Measurements from ENCODE around the gene LRRC61.

LRRC61 gene

DNA sequence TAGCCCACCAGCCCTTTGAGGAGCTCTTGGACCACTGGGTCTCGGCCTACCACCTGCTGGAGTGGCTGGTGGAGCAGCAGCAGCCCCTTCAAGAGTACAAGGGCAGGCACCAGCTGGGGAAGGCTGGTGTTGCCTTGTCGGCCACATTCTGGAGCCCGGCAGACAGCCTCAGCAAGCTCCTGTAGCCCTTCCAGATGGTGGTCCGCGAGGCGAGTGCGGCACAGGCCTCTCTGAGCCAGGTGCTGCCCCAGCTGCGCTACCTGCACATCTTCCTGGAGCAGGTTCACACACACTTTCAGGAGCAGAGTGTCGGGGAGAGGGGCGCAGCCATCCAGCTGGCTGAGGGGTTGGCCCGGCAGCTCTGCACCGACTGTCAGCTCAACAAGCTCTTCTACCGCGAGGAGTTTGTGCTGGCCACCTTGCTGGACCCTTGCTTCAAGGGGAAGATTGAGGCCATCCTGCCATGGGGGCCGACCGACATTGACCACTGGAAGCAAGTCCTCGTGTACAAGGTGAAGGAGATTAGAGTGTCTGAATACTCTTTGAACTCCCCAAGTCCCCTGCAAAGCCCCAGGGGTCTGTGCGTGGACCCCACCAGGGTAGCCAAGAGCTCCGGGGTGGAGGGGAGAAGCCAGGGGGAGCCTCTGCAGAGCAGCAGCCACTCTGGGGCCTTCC, 7.2 kb downstream of the LRRC61 start:
- Histone ChIP-seq H3K79me2 (ENCODE audit: insufficient read depth, low read depth) (peaks cover 4% of the 10 kb centered on the region; the same call in 1 of the 2 replicates), H3K4me1 (ENCODE audit: low read depth, poor library complexity, severe bottlenecking) (no peaks in the 10 kb centered on the region), H3K27me3 (ENCODE audit: insufficient read depth, low read depth) (no peaks in the 10 kb centered on the region), H4K20me1 (ENCODE audit: insufficient read depth) (no peaks in the 10 kb centered on the region), H3K4me3 (IDR thresholded peaks at IDR 0.05; ENCODE audit: insufficient read depth, low read depth, low read length) (no peak overlapping the region), H2AFZ (ENCODE audit: low read depth) (no peak overlapping the region), H3K9ac (no peak overlapping the region), H3K4me2 (no peak overlapping the region), H3K36me3 (ENCODE audit: insufficient read depth) (no peaks in the 10 kb centered on the region; the same call in 1 of the 2 replicates), H3K27ac (no peak overlapping the region)
- TF ChIP-seq, protein P1, sequence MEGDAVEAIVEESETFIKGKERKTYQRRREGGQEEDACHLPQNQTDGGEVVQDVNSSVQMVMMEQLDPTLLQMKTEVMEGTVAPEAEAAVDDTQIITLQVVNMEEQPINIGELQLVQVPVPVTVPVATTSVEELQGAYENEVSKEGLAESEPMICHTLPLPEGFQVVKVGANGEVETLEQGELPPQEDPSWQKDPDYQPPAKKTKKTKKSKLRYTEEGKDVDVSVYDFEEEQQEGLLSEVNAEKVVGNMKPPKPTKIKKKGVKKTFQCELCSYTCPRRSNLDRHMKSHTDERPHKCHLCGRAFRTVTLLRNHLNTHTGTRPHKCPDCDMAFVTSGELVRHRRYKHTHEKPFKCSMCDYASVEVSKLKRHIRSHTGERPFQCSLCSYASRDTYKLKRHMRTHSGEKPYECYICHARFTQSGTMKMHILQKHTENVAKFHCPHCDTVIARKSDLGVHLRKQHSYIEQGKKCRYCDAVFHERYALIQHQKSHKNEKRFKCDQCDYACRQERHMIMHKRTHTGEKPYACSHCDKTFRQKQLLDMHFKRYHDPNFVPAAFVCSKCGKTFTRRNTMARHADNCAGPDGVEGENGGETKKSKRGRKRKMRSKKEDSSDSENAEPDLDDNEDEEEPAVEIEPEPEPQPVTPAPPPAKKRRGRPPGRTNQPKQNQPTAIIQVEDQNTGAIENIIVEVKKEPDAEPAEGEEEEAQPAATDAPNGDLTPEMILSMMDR (conservative IDR thresholded peaks at IDR 0.05; ENCODE audit: low read depth, low read length) = no peak

DNA sequence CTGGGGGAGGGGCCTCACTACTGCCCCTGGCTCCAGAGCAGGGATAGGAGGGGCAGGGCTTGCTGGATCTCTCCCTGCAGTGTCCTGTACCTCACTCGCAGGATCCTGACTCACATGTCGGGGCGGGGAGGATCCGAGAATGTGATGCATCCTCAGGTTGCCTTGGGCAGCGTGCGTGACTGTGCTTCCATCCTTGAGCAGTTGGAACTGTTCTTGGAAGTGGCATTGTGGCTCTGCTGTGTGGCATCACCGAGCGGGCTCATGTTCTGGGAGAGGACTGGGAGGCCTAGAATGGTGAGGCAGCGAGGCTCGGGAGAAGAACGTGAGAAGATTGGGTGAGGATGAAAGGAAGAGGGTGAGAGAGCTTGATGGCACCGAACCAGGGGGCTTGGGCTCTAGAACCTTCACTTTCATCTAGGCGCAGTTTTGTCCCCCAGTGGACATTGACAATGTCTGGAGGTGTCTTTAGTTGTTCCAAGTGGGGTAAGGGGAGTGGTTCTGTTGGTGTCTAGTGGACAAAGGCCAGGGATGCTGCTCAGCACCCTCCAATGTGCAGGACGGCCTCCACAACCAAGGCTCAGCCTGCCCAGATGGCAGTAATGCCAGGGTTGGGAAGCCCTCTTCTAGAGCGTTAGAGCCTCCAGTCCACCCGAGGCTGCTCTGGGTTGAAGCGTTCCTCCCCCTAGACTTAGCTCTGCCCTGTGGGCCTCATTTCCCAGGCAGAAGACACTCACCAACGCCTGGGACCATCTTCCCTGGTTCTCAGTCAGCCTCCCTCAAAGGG, 9.9 kb downstream of the LRRC61 start:
- Histone ChIP-seq H3K4me3 (IDR thresholded peaks at IDR 0.05; ENCODE audit: insufficient read depth, low read depth, low read length) (no peak overlapping the region), H2AFZ (ENCODE audit: low read depth) (no peak overlapping the region), H3K36me3 (ENCODE audit: insufficient read depth) (no peaks in the 10 kb centered on the region; the same call in 1 of the 2 replicates), H3K27ac (no peak overlapping the region), H4K20me1 (ENCODE audit: insufficient read depth) (no peaks in the 10 kb centered on the region), H3K27me3 (ENCODE audit: insufficient read depth, low read depth) (no peaks in the 10 kb centered on the region), H3K4me2 (no peak overlapping the region), H3K79me2 (ENCODE audit: insufficient read depth, low read depth) (no peaks in the 10 kb centered on the region), H3K4me1 (ENCODE audit: low read depth, poor library complexity, severe bottlenecking) (no peaks in the 10 kb centered on the region), H3K9ac (no peak overlapping the region)
- TF ChIP-seq, protein P1 (conservative IDR thresholded peaks at IDR 0.05; ENCODE audit: low read depth, low read length) = no peak

DNA sequence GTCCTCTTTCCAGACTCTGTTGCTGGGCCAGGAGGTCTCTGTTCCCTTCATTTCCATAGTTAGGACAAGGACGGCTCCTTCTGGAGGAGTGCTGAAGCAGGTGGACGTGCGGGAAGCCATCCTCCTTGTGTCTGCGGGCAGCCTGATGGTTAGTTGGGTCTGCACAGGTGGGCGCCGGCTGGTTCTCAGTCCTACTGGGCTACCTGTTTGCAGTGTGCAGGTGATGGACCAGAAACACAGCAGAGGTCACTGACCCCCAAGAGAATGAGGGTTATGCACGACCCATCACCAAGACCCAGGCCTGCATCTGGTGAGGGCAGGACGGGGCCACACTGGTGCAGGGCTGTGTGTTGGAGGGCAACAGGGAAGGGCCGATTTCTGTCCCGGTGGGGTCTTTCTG, 10.5 kb downstream of the LRRC61 start:
- H3K36me3 ChIP-seq (ENCODE audit: insufficient read depth) = no peaks in the 10 kb centered on the region; the same call in 1 of the 2 replicates
- no peaks in the 10 kb centered on the region for H3K27me3 ChIP-seq (ENCODE audit: insufficient read depth, low read depth)
- H3K4me1 ChIP-seq (ENCODE audit: low read depth, poor library complexity, severe bottlenecking) = no peaks in the 10 kb centered on the region
- TF ChIP-seq, protein P1 (conservative IDR thresholded peaks at IDR 0.05; ENCODE audit: low read depth, low read length) = no peak
- no peak overlapping the region for H3K4me3 ChIP-seq (IDR thresholded peaks at IDR 0.05; ENCODE audit: insufficient read depth, low read depth, low read length)
- H2AFZ ChIP-seq (ENCODE audit: low read depth) = no peak overlapping the region
- H3K79me2 ChIP-seq (ENCODE audit: insufficient read depth, low read depth) = no peaks in the 10 kb centered on the region
- H3K27ac ChIP-seq = no peak overlapping the region
- no peaks in the 10 kb centered on the region for H4K20me1 ChIP-seq (ENCODE audit: insufficient read depth)
- H3K4me2 ChIP-seq = no peak overlapping the region
- H3K9ac ChIP-seq = no peak overlapping the region

DNA sequence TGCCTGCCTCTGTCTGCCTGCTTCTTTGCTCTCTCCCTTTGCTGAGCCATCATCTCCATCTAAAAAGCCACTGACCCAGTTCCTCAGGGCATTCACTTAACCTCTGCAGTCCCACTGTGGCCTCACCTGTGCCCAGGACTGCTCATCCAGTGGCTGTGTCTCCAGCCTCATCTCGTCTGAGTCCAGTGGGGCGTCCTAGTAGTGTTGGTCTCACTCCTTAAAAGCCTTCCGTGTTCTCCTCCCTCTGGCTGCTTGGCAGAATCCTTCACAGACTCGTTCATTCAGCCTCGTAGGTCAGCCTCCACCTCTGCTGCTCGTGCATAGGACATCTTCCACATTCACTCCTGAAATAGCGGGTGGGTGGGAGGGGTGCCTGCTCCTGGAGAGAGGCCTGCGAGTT, 11.0 kb downstream of the LRRC61 start:
- TF ChIP-seq, protein P1 (conservative IDR thresholded peaks at IDR 0.05; ENCODE audit: low read depth, low read length) = no peak
- H3K36me3 ChIP-seq (ENCODE audit: insufficient read depth) = no peaks in the 10 kb centered on the region; the same call in 1 of the 2 replicates
- H3K9ac ChIP-seq = no peak overlapping the region
- no peak overlapping the region for H3K27ac ChIP-seq
- no peak overlapping the region for H2AFZ ChIP-seq (ENCODE audit: low read depth)
- no peak overlapping the region for H3K4me3 ChIP-seq (IDR thresholded peaks at IDR 0.05; ENCODE audit: insufficient read depth, low read depth, low read length)
- no peaks in the 10 kb centered on the region for H3K79me2 ChIP-seq (ENCODE audit: insufficient read depth, low read depth)
- H3K4me1 ChIP-seq (ENCODE audit: low read depth, poor library complexity, severe bottlenecking) = no peaks in the 10 kb centered on the region
- no peak overlapping the region for H3K4me2 ChIP-seq
- no peaks in the 10 kb centered on the region for H3K27me3 ChIP-seq (ENCODE audit: insufficient read depth, low read depth)
- no peaks in the 10 kb centered on the region for H4K20me1 ChIP-seq (ENCODE audit: insufficient read depth)

Measured in KMS-11 (cell line).